Renal cortex interstitium (tissue), 11 donors: ENCODE results near the gene PDE1C. TPM values are rescaled to one million over a fixed set of nuclear protein-coding genes. Genes with fewer than 3 reads are reported as not detected.

ENCODE experiments used
- DNase-seq, 11 donors: peaks; one replicate each; pipeline ENCODE4 v3.0.0-alpha.2; 2013; ENCODE audit warnings: low read depth in 9 of 11, low spot score in 4 of 11; ENCODE audit errors: extremely low read depth in 1 of 11
- polyA plus RNA-seq, 3 donors: library from polyadenylated mRNA; unstranded; fragments of 120-200 nt; gene quantifications; one replicate each; pipeline ENCODE4 v1.2.1, GENCODE V29; 2013; ENCODE audit not compliant: insufficient read length in 3 of 3

PDE1C gene
- polyA plus RNA-seq, 3 donors = 2.6 to 6.1 (median 4.5) TPM

DNA sequence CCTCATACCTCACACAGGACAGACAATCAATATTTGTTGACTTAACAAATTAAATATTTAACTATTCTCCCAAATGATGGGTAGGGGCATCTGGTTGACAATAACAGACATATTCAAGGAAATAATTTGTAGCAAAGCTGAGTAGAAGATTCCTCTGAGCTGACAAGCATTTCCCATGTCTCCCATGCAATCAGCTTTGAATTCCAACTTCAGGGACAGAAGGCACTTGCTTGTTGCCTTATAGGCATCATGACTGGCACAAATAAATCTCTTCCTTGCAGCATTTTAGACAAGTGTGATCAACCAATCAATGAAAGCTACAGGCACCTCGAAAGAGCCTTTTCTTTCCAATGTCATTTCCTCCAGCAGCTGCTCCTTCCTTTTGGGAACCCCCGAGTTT, 146.0 kb downstream of the PDE1C start:
- no peak for DNase-seq

DNA sequence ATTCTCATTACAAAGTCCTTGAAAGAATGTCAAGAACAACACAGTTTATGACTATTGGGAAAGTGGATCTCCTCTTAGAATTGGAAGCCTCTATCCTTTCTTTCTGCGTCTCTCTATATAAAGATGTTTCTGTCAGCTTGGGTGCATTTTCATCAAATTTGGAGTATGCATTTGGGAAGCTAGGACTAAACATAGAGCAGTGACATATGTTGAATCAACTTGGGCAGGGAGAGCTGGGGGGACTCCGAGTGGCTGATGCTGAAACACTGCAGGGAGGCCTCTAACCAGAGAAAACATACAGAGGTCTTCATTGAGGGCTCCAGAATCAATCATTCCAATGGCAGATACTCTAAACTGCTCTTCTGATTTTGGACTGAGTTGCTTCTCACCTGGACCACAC, 147.4 kb downstream of the PDE1C start:
- no peak for DNase-seq

DNA sequence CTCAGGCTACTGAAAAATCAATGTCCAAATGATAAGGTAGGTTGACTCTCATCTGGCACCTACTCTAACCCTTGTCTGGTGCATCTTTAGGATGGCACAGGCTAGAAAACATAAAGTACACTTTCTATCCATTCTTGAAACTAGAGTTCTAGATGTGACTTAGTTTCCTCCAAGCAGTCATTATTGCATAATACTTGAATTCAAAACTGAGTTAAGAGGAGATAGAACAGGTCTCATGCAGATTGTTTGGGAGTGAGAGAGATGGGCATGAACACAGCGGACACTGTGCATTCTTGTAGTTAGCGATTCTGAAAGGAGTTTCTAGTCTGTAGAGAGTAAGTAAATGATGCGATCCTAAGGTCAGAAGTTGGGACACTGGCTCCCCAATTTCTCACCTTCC, 149.2 kb downstream of the PDE1C start:
- no peak for DNase-seq

DNA sequence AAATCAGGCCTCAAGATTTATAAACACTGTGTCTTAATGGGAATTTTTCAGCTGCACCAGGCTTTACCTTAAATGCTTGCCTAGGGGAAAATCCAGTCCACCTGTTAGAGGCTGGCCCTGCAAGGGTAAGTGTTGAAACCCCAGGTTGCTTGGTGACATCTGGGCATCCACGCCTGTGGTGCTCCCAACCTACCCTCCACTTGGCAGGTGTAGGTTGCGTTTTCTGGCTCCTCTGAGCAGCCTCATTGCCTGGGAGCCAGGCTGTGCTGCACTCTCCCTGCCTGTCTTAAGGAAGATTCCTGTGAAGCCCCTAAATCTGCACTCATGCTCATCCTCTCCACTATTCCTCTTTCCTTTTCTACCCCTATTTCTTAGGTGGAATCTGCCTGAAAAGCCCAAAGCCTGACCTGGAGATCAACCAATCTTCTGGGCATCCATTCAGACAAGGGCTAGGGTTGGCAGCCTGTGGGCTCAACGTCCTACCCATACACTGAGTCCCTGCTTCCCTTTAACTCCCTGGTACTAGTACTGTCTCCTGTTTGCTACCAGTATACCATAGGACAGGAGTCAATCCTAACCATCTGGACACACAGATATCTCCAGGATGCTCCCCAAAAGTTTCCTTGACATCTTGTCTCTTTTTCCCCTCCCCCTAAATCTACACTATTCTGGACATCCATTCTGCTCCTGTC, 150.4 kb downstream of the PDE1C start:
- DNase-seq = no peak

DNA sequence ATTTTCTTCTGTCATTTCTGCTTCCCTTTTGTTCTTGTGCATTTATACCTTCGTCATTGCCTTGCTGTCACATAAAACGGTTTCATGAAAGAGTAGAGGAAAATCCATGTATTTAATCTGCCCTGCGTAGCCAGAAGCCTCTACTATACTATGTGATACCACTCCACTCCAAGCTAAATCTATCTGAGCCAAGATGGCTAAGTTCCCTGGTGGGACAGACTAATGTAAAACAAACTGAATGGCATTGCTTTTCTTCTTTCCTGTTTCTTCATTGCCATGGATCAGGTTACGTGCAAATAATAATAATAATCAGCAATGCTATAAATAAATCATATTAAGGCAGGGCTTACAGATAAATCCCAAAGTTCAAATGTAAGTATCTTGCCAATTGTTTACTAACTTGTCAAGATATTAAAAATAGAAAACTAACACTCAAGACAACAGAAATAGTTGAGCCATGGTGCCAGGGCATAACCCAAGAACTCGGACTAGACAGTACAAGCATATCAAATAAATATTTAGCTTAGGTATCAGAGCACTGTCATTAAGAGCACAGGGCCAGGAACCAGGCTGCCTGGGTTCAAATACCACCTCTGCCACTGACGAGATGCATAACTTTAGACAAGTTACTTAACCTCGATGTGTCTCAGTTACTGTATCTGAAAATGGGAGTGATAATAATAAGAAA, 151.4 kb downstream of the PDE1C start:
- no peak for DNase-seq

DNA sequence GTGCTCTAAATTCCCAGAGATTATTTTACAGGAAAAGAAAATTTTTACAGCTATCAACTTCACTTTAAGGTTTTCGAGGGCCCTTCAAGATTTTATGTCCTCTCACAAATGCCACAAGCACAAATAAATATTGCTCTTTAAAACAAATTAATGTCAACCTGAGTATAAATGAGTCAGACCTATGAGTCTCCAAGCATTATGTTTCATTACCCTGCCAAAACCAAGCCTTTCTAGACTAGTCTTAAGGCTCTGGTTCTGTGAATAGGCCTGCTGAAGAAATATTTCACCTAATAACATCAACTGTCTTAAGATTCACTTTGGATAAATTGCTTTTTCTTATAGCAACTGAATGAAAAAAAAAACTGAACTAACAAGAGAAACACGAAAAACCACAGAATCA, 153.0 kb downstream of the PDE1C start:
- no peak for DNase-seq

DNA sequence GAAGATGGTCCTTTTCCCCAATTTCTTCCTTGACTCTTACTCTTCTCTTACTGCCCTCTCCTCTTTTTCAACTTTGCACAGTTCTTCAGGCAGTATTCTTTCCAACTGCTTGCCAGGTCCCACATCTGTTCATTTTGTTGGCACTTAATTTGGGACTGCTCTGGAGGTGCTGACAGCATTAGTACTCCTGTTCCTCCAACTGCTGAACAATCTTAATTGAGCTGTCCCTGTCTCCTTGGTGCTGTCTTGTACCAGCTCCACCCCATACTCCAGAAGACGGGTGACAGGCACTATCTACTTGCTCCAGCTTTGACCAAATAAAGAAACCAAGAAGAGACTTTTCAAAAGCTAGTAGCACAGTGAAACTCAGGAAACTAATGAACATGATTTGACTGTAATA, 160.0 kb downstream of the PDE1C start:
- no peak for DNase-seq

DNA sequence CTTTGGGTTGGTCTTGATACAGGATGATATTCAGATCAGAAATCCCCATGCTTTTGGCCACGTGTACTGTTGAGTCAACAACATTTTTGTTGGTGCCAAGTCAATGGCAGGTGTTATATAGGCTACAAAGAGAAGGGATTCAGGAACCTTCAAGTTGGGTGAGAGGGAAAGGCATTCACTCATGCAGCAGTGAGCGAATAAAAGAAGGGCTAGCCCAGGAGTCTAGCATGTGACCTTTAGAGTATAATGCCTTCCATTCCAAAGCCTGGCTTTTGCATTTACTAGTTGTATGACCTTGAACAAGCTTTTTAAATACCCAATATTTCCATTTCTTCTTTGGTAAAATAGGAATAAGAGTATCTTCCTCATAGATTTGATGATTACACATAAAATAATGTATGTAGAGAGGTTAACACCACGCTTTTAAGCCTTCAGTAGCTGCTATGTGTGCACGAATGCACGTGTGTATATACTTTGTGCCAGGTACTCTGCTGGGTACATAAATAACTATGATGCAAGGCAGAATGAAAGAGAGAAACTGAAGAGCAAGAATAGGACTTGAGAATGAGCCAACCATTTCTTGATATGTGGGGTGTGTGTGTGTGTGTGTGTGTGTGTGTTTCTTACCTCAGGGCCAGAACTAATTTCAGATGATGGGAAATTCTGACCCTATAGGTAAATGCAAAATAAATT, 163.6 kb downstream of the PDE1C start:
- DNase-seq = no peak

DNA sequence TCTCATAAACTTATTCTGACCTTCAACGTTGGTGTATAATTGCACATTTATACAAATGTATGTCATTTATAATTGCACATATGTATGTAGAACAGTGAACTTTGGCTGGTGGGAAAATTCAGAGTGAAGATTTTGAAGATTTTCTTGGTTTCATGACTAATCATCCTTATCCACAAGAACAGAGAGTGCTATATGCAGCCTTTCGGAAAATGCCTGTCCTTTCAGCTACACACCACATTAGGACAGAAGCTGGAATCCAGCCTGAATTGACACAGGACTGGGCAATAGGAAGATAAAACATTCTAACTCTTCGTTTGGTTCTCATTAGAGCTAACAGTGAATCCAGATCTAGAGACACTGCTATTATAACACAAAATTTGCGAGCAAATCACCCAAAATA, 166.2 kb downstream of the PDE1C start:
- no peak for DNase-seq

DNA sequence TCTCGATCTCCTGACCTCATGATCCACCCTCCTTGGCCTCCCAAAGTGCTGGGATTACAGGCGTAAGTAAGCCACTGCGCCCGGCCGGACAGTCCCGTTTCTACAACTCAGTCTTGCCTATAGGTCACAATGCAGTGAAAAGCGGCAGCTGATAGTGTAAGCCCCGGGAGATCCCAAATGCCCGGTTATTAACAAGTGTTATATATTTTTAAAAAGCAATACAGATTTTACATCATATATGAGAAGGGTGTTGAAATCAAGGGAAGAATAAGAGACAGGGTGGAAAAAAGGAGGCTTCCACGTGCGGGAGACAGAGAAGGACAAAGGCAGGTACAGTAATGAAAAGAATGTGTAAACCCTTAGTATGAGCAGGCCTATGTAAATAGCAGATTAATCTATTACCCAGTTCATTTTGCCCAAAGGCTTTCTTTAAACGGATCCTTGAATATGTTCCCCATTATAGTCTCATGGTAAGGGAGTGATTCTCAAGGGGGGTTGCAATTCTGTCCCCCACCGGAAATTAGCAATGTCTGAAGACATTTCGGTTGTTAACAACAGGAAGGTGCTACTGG, 170.8 kb downstream of the PDE1C start:
- DNase-seq = no peak

DNA sequence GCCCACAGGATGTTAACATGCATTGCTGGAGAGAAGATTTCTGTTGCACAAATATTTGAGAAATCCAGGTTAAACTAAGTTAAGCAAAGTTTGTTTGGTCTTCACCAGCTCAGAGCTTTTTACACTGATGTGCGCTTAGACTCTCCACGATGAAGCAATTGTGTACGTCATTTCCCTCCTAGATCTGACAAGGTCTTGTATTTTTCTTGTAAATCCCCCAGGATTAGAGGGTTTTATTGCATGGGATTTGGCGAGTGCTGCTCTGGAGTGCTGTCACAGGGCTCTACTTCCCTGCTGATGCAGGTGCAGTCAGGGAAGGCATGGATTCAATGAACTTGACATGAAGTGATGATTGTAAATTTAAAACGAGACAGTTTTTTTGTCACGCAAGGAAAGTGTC, 173.3 kb downstream of the PDE1C start:
- no peak for DNase-seq

DNA sequence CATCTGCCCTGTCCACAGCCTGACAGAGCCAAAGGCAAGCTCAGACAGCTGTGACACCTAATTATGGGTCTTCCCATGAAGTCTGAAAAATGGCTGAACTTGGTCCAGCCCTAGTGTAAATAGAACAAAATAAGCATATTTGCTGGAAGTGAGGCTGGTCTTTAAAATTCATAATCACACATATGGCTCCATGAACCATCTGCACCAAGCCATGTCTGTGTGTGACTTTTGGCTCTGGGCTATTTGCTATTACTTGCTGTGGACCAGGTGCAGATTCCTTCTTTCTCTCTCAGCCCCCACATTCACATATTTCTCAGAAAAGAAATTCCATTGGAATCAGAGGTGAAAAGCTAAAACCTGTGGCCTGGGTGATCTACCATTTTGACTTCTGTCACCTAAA, 175.9 kb downstream of the PDE1C start:
- no peak for DNase-seq

DNA sequence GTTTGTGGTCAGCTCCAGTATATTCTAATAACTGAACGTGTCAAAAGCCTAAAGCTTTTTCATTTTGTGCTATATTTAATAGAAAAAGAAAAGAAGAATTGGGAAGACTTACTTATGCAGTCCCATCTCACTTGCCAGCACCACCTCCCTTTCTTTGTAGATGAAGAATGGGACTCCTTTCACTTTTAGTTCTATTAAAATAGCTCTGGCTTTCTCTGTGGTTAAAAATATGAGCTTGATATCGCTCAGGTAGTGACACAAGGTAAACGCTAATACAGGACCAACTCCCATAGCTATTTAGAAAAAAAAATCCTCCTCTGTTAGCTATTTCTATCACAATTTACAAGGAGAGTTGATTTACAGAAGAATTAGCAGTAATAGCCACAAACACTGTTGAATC, 176.8 kb downstream of the PDE1C start:
- no peak for DNase-seq

DNA sequence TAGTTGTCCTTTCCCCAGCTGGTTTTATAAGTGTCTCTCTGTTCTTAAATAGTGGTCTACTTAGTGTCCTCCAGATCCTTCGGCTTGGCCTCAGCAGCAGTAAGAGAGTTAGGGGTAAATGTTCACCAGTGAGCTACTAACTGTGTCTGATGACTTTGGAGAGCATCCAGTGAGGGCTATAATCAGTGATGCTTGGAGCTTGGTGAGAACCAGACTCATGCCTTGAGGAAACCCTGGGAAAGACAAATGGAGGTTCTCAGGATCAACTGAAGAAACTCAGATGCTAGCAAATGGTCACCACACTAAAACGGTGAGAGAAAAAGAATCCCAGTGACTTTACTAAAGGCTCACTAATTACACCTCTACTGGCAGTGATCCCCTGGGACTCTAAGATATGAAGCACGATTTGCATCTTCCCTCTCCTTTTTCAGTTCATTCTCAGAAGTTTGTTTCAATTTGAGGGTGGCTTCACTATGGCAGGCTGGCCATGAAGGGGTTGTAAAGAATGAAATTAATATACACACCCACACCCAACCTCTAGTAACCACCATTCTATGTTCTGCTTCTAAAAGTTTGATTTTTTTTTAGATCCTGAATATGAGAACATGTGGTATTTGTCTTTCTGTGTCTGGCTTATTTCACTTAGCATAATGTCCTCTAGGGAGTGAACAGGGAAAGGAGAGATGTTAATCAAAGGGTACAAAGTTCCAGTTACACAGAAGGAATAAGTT, 177.9 kb downstream of the PDE1C start:
- no peak for DNase-seq

DNA sequence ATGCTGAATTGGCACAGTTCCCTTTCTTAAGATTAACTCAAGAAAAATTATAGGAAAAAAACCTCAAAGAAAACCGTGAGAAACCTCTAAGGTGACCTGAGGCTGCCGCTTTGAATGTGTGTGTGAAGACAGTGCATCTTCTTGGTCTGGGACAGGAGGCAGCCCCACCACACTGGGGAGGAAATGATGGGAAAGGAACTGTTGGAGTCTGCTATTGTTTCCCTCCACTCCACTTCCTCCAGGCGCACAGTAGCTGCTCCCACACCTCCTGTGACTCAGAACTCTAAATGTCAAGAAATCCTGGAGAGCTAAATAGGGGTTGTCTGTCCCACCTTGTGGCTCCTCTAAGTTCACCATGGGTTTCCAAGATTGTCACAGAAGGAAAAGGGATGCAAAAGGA, 179.4 kb downstream of the PDE1C start:
- no peak for DNase-seq

DNA sequence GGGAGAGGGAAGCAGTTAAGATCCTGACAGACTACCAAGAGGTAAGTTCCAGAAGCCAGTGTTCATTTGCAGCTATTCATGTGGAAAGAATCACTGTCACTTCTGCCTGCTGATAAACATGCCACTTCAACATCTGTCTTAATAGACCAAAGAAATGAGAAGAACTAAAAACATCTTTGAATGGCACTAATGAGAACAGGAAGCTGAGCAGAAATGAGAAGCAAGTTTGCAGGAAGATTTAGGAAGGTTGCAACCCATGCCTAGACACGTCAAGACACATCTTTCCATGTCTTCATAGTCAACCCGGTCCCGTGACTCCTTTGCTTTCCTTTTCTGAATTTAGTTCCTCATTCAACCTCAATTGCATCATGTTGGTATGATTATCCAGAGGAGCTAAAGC, 180.0 kb downstream of the PDE1C start:
- no peak for DNase-seq

DNA sequence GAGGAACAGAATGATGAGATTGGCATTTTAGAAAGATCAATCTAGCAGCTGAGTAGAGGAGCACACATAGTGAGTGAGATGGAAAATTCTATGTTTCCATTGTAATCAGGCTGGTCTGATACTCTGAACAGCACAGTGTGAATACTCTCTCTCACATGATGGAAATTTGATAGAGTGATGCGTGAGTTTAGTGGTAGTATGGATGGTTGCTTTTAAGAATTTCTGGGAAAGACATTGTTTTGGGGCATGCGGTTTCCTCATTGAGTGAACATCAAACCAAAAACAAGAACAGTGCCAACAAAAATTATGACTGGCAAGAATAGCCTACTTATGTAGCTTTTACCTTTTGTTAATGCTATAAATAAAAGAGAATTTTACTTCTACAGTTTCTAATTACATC, 183.2 kb downstream of the PDE1C start:
- no peak for DNase-seq

DNA sequence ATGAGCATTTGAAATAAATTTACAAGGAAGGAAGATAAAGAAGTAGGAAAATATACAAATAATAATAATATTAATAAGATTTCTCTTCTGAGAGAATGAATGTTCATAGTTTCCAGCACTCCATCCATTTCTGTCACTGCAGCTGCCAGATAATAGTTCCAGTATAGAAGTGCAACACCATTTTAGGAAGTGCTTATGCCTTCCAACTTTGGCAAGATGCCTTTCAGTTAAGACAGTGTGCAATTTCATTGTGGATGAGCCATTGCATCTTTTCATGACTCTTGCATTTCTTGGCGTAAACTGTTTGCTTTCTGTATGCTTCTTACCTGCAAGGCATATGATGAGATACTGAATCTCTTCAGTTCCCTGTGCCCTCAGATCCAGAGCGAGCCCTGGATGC, 185.0 kb downstream of the PDE1C start:
- no peak for DNase-seq

DNA sequence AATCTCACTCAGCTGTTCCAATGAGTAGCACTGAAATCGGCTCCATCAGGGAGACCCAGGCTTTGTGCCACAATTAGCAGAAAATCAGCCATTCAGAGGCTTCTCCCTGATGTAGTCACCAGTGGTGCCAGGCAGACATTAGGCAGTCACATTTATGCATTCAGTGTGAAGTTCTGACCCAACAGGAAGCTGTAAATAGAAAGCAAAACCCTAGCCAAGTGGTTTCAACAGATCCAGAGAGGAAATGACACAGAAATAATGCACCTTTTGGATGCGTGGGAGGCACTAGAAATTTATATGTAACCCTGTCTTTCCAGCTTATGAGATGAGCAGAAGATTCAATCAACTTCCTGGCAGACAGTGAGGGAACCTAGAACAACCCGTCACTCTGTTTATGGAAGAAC, 186.4 kb downstream of the PDE1C start:
- no peak for DNase-seq

DNA sequence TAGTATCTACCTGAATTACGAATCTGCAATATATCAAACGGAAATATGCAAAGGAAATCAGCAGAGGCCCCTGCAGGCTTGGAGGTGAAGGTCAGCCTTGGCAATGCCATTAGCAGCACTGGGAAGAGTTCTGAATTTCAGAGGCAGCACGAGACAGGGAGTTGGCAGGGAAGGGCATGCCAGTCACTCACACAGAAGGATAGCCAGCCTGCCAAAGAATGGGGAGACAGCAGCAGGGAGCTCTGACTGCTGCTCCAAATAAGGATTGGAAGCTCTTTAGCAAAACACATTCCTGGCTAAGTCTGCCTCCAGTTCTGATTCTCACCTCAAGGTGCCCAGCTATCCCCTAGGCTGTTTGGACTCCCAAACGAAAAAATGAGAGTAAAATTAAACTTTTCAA, 188.0 kb downstream of the PDE1C start:
- no peak for DNase-seq
